Lower leg skin (tissue), 3 donors: ENCODE results near the gene ABLIM1.

ENCODE experiments used
- CTCF ChIP-seq, 3 donors: fragments of 450-650 bp; IDR thresholded peaks; one replicate each; pipeline ENCODE4 v1.5.1; 2016; ENCODE audit warnings: antibody characterized with exemption in 3 of 3, mild to moderate bottlenecking in 3 of 3, moderate library complexity in 2 of 3
- POLR2A ChIP-seq, 2 donors: fragments of 450-650 bp; IDR thresholded peaks; one replicate each; pipeline ENCODE4 v1.6.1; 2016 to 2017; ENCODE audit warnings: antibody characterized with exemption in 2 of 2, mild to moderate bottlenecking in 1 of 2, moderate library complexity in 1 of 2

GRCh38 chr10:114615600-114616007, 42.5 kb downstream of the ABLIM1 start:
- TF ChIP-seq POLR2A (IDR thresholded peaks at IDR 0.05) (no peak), CTCF (IDR thresholded peaks at IDR 0.05) (no peak)
